ENCODE data around the gene DEK.

The DEK gene

GRCh38 chr6:18260448-18261106 is 3.8 kb downstream of the DEK start:
- H4K20me1 ChIP-seq (ENCODE audit: insufficient read depth, low read length), result peaks cover 39% of the 10 kb centered on the region
- H3K9ac ChIP-seq (ENCODE audit: low read length), result peak overlapping the region; percentile 99
- no peak for TF ChIP-seq EZH2phosphoT487 (IDR thresholded peaks at IDR 0.05; ENCODE audit: low read depth)
- no peak for TF ChIP-seq CTCF (IDR thresholded peaks at IDR 0.05; ENCODE audit: low read depth, low read length)
- H3K4me3 ChIP-seq (ENCODE audit: low read length), result peak overlapping the region; percentile 94
- H2AFZ ChIP-seq (ENCODE audit: low read depth, low read length), result no peak overlapping the region
- peak overlapping the region; percentile 100 for H3K27ac ChIP-seq (ENCODE audit: low read length)
- no peaks in the 10 kb centered on the region for H3K9me3 ChIP-seq (ENCODE audit: insufficient read depth, low read length)
- peaks cover 43% of the 10 kb centered on the region for H3K4me1 ChIP-seq (ENCODE audit: low read length)
- peaks cover 51% of the 10 kb centered on the region for H3K36me3 ChIP-seq (replicated peaks; ENCODE audit: low read depth, low read length)
- H3K79me2 ChIP-seq (ENCODE audit: low read length), result peaks cover 99% of the 10 kb centered on the region
- peak overlapping the region; percentile 86 for H3K4me2 ChIP-seq (ENCODE audit: low read length)
- H3K27me3 ChIP-seq (ENCODE audit: low read depth, low read length), result no peaks in the 10 kb centered on the region

- Histone ChIP-seq H3K36me3 (replicated peaks; ENCODE audit: low read depth, low read length) (peaks cover 58% of the 10 kb centered on the region), H3K27ac (ENCODE audit: low read length) (peak overlapping the region; percentile 100), H3K4me1 (ENCODE audit: low read length) (peaks cover 37% of the 10 kb centered on the region)
These were observed 4.5 kb downstream of the DEK start for GRCh38 chr6:18259675-18260447.

GRCh38 chr6:18254793-18255192 is 9.5 kb downstream of the DEK start:
- peaks cover 83% of the 10 kb centered on the region for H4K20me1 ChIP-seq (ENCODE audit: insufficient read depth, low read length)

More at GRCh38 chr6:18259675-18260447, 4.5 kb downstream of the DEK start:
- Histone ChIP-seq H3K9me3 (ENCODE audit: insufficient read depth, low read length) (no peaks in the 10 kb centered on the region), H3K4me3 (ENCODE audit: low read length) (peak overlapping the region; percentile 94), H3K4me2 (ENCODE audit: low read length) (peak overlapping the region; percentile 86), H4K20me1 (ENCODE audit: insufficient read depth, low read length) (peaks cover 46% of the 10 kb centered on the region), H3K9ac (ENCODE audit: low read length) (peak overlapping the region; percentile 99), H3K27me3 (ENCODE audit: low read depth, low read length) (no peaks in the 10 kb centered on the region), H2AFZ (ENCODE audit: low read depth, low read length) (no peak overlapping the region), H3K79me2 (ENCODE audit: low read length) (peaks cover 99% of the 10 kb centered on the region)
- TF ChIP-seq CTCF (IDR thresholded peaks at IDR 0.05; ENCODE audit: low read depth, low read length) (no peak), EZH2phosphoT487 (IDR thresholded peaks at IDR 0.05; ENCODE audit: low read depth) (no peak)

More at GRCh38 chr6:18254793-18255192, 9.5 kb downstream of the DEK start:
- Histone ChIP-seq H3K9ac (ENCODE audit: low read length) (no peak overlapping the region), H3K9me3 (ENCODE audit: insufficient read depth, low read length) (no peaks in the 10 kb centered on the region), H3K79me2 (ENCODE audit: low read length) (peaks cover 100% of the 10 kb centered on the region), H3K4me2 (ENCODE audit: low read length) (no peak overlapping the region), H3K4me3 (ENCODE audit: low read length) (no peak overlapping the region), H3K36me3 (replicated peaks; ENCODE audit: low read depth, low read length) (peaks cover 64% of the 10 kb centered on the region), H3K27ac (ENCODE audit: low read length) (no peak overlapping the region), H3K4me1 (ENCODE audit: low read length) (peaks cover 28% of the 10 kb centered on the region), H3K27me3 (ENCODE audit: low read depth, low read length) (no peaks in the 10 kb centered on the region), H2AFZ (ENCODE audit: low read depth, low read length) (no peak overlapping the region)
- TF ChIP-seq CTCF (IDR thresholded peaks at IDR 0.05; ENCODE audit: low read depth, low read length), result no peak
- TF ChIP-seq EZH2phosphoT487 (IDR thresholded peaks at IDR 0.05; ENCODE audit: low read depth), result no peak

All from OCI-LY3 (cell line).